Activated CD4-positive, alpha-beta T cell treated with anti-CD3 and anti-CD28 coated beads, Interleukin-2, amount 50 U/mL, for 4 hours (primary cell): ENCODE measurements around the gene MPV17.
"Not testable (repeated sequence)": the region's sequence is repeated elsewhere in the genome, so short reads cannot be mapped to it uniquely, and the experiment has no call there.

Experiments
- DNase-seq, 2 experiments: peaks; one replicate each; pipeline ENCODE4 v3.0.0-alpha.2; 2020

The MPV17 gene

GRCh38 chr2:27322766-27323595, at the start of gene MPV17:
Gene MPV17, minus strand, starts transcription at chr2:27323097. Its CDS starts 580 bp downstream, at chr2:27322517.
- DNase-seq = peak; percentile 81 to 82

GRCh38 chr2:27370816-27371620, 48.1 kb upstream of the MPV17 start:
- DNase-seq = no peak

GRCh38 chr2:27370026-27370815, 47.3 kb upstream of the MPV17 start, which contains the start of the genes EIF2B4 and SNX17:
Gene EIF2B4, minus strand, starts transcription at chr2:27370338. Its CDS starts 24 bp downstream, at chr2:27370314.
Gene SNX17, plus strand, starts transcription at chr2:27370616. Its CDS starts 128 bp downstream, at chr2:27370744.
- peak; percentile 99 for DNase-seq

GRCh38 chr2:27369471-27370025, 46.7 kb upstream of the MPV17 start:
- no peak for DNase-seq

GRCh38 chr2:27363933-27364332, 41.0 kb upstream of the MPV17 start:
- DNase-seq = no peak

GRCh38 chr2:27362678-27363420, 40.0 kb upstream of the MPV17 start:
- no peak for DNase-seq

- peak; percentile 92 for DNase-seq
Measured at GRCh38 chr2:27356382-27357181, 33.7 kb upstream of the MPV17 start, which contains the start of gene GTF3C2. Gene GTF3C2, minus strand, starts transcription at chr2:27356764. Its CDS starts 13,210 bp downstream, at chr2:27343554.

GRCh38 chr2:27356056-27356381, 33.1 kb upstream of the MPV17 start:
- DNase-seq = no peak

GRCh38 chr2:27354597-27354927, 31.7 kb upstream of the MPV17 start:
- DNase-seq = no peak

GRCh38 chr2:27353762-27354596, 31.1 kb upstream of the MPV17 start:
- no peak for DNase-seq

GRCh38 chr2:27353386-27353761, 30.5 kb upstream of the MPV17 start:
- DNase-seq = not testable (repeated sequence)

- DNase-seq = no peak
Measured at GRCh38 chr2:27351802-27352598, 29.1 kb upstream of the MPV17 start.

GRCh38 chr2:27350106-27350693, 27.3 kb upstream of the MPV17 start:
- no peak for DNase-seq

- DNase-seq = no peak
Measured at GRCh38 chr2:27347641-27348040, 24.7 kb upstream of the MPV17 start.

- no peak for DNase-seq
Measured at GRCh38 chr2:27336173-27336572, 13.3 kb upstream of the MPV17 start.

- DNase-seq = no peak
Measured at GRCh38 chr2:27335311-27335710, 12.4 kb upstream of the MPV17 start.

- no peak for DNase-seq
Measured at GRCh38 chr2:27324720-27325119, 1.8 kb upstream of the MPV17 start.

GRCh38 chr2:27323596-27324285, 844 bp upstream of the MPV17 start:
- DNase-seq = no peak
